HuH-7 (cell line): Measurements from ENCODE around the gene XRCC2.
A peak's percentile ranks its signal among the peaks of the same experiment; 100 is the strongest.
"Not testable (repeated sequence)": the region's sequence is repeated elsewhere in the genome, so short reads cannot be mapped to it uniquely, and the experiment has no call there.

Source experiments
- DNase-seq: peaks from one replicate; pipeline ENCODE4 v3.0.0; 2011; ENCODE audit warnings: low spot score

XRCC2 gene

GRCh38 chr7:152675759-152676636 is at the start of gene XRCC2:
XRCC2 (minus strand) TSS chr7:152676141; CDS start chr7:152676079, 62 bp downstream.
- peak; percentile 97 for DNase-seq

GRCh38 chr7:152723364-152723763 is 47.4 kb upstream of the XRCC2 start:
- no peak for DNase-seq

GRCh38 chr7:152712412-152713042 is 36.6 kb upstream of the XRCC2 start:
- DNase-seq: not testable (repeated sequence)

GRCh38 chr7:152711444-152711944 is 35.6 kb upstream of the XRCC2 start:
- no peak for DNase-seq

GRCh38 chr7:152710153-152710442 is 34.2 kb upstream of the XRCC2 start:
- no peak for DNase-seq

- DNase-seq: no peak
These were observed 33.6 kb upstream of the XRCC2 start for GRCh38 chr7:152709287-152710152.

- no peak for DNase-seq
These were observed 28.9 kb upstream of the XRCC2 start for GRCh38 chr7:152704796-152705384.

GRCh38 chr7:152699079-152699478 is 23.1 kb upstream of the XRCC2 start:
- DNase-seq: no peak

GRCh38 chr7:152697268-152697974 is 21.5 kb upstream of the XRCC2 start:
- DNase-seq: not testable (repeated sequence)

DNA sequence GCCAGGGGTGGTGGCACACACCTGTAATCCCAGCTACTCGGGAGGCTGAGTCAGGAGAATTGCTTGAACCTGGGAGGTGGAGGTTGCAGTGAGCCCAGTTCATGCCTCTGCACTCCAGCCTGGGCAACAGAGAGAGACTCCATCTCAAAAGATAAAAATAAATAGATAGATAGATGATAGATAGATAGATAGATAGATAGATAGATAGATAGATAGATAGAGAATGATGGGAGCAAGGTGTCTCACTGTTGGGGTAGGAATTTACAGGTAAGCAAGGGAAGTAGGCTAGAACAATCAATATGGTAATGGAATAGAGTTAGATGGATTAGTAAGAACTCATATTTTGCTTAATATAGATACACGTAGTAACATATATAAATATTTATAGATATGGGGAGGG is 16.3 kb upstream of the XRCC2 start:
- DNase-seq: not testable (repeated sequence)

DNA sequence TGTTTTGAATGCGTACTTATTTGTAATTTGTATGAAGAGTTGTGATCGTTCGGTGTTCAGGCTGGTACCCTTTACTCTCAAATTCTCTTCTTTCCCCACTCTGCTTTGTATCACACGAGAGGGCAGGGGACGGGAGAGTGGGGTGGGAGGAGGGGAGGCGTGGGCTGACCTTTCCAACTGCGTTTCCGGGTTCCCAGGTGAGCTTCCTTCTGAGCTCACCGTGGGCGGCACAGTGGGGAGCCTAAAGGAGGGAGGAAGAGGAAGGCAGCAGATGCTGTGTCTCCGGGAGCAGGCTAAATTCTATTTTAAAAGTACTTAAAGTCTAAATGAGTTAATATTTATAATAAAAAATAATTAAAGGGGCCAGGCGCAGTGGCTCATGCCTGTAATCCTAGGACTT is 7.4 kb upstream of the XRCC2 start:
- no peak for DNase-seq

- no peak for DNase-seq
These were observed 2.1 kb upstream of the XRCC2 start for GRCh38 chr7:152677808-152678670.

DNA sequence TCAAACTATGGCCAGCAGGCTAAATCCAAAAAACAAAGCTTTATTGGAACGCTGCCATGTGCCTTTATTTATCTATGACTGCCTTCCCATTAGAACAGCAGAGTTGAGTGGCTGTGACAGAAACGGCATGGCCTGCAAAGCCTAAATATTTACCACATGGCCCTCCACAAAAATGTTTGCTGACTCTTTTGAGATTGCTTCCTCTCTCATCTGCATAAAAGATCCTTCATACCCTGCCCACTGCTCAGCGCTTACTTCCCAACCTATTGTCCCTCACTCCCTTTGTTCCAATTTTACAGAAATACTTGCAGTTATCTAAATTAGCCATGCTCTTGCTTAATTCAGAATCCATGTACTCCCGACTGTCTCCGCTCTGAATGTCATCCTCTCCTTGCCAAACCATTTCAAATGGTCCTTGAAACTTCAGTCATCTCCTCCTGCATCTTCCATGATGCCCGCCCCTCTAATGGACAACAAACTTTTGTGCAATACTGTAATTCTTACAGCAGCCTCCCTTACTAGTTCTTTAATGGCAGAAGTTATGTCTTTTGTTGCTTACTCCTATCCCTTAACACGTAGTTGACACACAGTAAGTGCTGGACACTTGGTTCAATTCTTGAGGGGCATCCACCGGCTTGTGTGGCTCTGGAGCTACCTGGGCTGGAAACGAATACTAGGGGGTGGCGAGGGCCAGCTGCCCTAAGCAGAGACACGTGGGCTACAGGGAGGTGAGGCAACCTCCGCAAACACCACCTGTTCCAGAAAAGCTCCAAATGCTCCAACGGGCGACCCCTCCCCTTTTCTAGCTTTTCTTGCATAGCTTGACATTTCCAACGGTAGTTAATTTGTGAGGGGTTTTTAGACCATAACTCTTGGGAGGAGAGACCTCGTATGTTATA is 832 bp downstream of the XRCC2 start:
- DNase-seq: no peak

- DNase-seq: no peak
These were observed 2.0 kb downstream of the XRCC2 start for GRCh38 chr7:152673897-152674296.

DNA sequence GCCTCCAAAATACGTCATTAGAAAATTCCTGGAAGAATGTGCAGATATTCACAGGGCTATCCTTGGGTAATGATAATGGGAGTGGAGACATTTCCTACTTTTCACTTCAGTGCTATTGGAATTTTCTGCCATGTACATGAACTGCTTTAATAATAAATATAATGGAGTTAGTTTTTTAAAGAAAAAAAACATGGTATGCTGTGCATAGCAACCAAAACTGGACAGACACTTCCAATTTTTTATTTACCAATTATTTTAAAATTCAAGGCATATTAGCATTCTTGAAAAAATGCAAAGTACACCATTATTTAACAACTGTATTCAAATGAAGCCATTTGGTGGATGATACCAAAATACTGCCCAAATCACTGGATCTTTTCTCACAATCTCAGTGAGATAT is 3.3 kb downstream of the XRCC2 start:
- DNase-seq: no peak

DNA sequence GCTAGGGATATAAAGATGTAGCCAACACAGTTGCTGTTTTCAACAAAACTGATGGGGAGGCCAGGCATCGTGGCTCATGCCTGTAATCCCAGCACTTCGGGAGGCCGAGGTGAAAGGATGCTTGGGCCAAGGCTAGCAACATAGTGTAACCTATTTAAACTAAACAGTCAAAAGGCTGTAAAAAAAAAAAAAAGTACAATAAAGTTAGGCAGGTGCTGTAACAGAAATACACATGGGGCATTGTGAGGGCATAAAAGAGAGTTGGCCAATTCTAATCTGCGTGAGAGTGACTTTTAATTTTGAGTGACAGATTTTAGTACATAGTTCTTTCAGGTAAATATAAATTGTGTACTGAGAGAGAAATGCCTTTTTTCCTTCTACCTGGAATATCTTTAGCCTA is 6.2 kb downstream of the XRCC2 start:
- no peak for DNase-seq

- DNase-seq: no peak
These were observed 7.0 kb downstream of the XRCC2 start for GRCh38 chr7:152668975-152669374.

GRCh38 chr7:152667958-152668357 is 8.0 kb downstream of the XRCC2 start:
- DNase-seq: no peak

DNA sequence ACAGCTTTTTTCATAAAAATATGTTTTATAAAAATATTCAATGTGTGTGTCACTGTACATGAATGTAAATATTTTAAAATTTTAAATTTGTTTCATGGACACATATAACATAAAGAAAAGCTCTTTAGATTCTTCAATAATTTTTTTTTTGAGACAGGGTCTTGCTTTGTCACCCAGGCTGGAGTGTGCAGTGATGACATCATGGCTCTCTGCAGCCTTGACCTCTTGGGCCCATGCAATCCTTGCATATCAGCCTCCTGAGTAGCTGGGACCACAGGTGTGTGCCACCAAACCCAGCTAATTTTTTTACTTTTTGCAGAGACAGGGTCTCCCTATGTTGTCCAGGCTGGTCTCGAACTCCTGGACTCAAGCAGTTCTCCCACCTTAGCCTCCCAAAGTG is 9.9 kb downstream of the XRCC2 start:
- no peak for DNase-seq
